GM18951 (cell line): ENCODE results near the gene CD180.

Source experiments
- POLR2A ChIP-seq: IDR thresholded peaks from 4 replicates; pipeline ENCODE4 v1.6.1; 2011; ENCODE audit warnings: mild to moderate bottlenecking; ENCODE audit not compliant: insufficient read length, insufficient read depth; ENCODE audit errors: extremely low read depth
- in situ Hi-C: fragments of 300-500 bp; cut with MboI; formaldehyde crosslinking; loops from one replicate; pipeline ENCODE4 v1.12.0; 2022; ENCODE audit warnings: low sequenced_read_pairs, mixed read lengths, inconsistent platforms; ENCODE audit not compliant: unreplicated experiment

The CD180 gene

DNA sequence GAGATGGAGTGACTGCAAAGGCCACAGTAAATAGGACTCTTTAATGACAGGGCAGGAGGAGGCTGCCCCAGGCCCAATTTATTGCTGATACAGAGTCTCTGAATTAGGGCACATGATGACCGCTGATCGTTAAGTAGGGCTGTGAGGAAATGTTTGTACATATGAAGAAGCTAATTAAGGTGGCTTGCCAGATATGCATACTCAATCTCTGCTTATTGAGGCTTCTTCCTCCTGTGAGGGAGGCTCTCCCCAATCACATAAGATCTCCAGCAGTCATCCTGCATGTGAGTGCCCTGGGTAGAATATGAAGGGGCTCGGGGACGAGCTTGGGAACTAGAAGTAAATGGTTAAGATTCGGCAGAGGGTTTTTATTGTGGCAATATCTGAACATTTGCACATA is 8.2 kb upstream of the CD180 start:
- TF ChIP-seq POLR2A: no peak
- in situ Hi-C loops: no loop called here

DNA sequence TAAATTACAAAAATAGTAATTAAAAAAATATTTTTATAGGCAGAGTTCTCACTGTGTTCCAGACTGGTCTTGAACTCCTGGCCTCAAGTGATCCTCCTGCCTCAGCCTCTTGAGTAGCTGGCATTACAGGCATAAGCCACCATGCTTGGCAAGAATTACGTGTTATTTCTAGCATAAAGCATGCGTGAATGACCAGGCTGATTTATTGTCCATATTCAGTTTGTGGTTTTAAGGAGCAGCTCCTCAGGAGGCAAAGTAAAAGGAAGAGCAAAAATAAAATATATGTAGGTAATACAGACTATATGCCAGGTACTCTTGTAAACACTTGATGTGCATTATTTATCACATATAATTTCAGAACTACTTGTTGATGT is 7.1 kb upstream of the CD180 start:
- no peak for TF ChIP-seq POLR2A
- in situ Hi-C loops: no loop called here

DNA sequence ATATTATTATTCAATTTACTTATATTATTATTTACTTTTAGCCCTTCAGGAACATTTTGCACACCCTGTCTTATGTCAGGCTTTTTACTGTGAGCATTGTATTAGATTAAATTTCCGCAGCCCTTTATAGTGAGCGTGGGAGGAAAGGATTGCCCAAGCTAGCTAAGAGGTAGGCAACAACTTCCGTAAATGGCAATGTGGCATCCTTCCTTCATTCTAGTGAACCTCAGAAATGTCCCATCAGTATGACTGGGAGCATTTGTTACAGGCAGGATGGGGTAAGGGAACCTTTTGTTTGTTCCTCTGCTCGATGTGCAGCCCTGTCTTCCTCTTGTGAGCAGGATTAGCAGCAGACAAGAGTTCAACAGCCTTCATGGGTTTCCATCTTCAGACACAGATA is 6.2 kb upstream of the CD180 start:
- TF ChIP-seq POLR2A: no peak
- in situ Hi-C loops: no loop called here

DNA sequence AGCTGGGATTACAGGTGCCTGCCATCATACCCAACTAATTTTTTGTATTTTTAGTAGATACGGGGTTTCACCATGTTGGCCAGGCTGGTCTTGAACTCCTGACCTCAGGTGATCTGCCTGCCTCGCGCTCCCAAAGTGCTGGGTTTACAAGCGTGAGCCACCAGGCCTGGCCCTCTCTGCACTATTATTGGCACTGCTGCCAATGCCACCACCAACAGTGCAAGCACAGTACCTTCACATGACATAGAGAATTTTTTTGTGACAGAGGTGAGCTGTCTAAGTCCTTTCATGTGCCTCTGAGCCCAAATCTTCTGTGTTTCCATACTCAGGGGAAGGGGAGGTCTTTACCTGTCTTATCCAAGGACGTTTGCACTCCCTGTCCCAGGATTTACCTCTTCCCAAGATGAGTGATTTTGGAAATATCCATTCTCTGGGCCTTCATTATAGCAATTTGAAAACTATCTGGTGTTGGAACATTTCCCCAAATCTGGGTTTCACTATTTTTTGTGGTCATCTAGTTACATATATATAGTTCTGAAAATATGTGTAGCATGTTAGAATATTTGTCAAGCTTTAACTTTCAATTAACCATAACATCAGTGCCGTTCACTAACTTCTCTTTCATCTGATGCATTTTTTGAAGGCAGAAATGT is 5.4 kb upstream of the CD180 start:
- no peak for TF ChIP-seq POLR2A
- in situ Hi-C loops: no loop called here

DNA sequence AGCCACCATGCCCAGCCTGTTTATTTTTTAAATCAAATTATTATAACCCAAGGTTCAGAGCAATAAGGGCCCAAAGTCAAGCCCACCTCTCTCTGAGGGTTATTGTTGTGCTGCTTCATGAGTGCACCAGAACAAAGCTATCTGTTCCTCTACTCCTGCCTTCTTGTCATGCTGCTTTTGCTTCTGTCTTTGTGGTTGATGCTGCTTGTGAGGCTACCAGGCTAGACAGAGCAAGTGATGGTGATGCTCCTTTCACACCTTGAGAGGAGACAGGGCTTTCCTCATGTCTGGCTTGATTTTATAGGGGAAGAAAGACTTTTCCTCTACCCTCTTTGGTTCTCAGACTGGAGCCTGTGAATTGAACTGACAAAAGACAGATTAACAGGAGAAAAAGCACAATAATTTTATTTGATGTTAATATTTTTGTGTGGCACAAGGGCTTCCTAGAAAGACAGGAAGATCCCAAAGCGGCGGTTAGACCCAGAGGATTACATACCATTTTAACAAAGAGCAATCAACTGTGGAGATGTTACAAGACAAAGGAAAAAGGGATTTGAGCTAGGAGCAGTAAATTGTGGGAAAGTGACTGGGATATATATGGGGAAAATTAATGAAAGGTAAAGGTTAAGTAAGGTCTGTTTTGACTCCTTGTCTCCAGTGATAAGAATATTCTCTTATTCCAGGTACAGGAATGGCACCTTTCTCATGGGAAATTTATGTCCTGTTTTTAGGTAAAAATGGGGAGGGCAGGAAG is 4.4 kb upstream of the CD180 start:
- in situ Hi-C loops: no loop called here
- no peak for TF ChIP-seq POLR2A

DNA sequence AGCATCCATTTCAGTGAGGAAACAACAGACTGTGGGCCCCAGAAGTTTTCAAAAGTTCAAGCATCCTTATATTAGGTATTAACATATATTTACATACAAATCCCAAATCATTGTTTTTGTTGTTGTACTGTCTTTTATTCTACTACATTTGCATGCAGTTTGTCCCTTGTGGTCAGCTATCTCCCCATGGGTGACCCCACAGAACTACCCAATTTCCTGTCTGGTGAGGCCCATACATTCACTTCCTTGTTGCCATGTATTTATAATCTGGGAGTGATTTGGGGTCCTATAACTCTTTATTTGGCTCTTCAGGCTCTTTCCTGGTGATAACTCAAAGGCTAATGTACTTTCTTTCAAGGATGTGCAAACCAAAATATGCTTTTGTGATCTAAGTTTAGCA is 3.3 kb upstream of the CD180 start:
- in situ Hi-C loops: no loop called here
- TF ChIP-seq POLR2A: no peak

DNA sequence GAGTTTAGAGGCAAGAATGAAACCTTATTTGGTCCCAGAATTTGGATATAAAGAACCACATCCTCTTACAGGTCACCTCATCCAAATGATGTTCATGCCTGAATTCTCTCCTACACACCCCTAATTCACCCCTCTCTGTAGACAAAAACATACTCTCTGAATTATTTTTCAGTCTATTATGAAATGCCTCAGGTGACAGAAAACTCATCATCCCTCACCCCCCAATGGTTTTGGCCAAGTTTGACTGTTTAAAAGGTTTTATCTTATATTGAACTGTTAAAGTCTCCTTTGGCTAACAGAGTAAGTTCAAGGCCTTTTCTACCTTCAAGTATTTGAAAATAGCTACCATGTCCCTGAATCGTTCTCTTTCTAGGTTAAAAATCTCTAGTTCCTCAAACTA is 2.3 kb upstream of the CD180 start:
- no peak for TF ChIP-seq POLR2A

DNA sequence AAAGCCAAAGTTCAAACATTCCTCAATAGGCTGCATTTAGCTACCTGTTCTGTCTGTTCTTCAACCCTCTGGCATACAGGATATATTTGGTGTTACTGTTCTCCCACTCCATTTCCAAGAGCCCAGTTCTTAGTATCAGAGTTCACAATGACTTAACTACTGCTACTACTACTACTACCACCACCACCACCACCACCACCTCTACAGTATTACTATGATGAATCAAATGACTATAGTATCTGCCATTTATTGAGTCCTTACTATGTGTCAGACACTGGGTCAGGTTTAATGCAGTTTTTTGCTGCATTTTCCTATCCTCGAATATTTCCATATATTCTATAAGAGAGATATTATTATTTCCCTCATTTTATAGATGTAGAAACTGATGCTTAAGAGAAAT is 937 bp upstream of the CD180 start:
- in situ Hi-C loops: no loop called here
- no peak for TF ChIP-seq POLR2A

More for the DNA sequence above, 2.3 kb upstream of the CD180 start:
- in situ Hi-C loops: no loop called here

DNA sequence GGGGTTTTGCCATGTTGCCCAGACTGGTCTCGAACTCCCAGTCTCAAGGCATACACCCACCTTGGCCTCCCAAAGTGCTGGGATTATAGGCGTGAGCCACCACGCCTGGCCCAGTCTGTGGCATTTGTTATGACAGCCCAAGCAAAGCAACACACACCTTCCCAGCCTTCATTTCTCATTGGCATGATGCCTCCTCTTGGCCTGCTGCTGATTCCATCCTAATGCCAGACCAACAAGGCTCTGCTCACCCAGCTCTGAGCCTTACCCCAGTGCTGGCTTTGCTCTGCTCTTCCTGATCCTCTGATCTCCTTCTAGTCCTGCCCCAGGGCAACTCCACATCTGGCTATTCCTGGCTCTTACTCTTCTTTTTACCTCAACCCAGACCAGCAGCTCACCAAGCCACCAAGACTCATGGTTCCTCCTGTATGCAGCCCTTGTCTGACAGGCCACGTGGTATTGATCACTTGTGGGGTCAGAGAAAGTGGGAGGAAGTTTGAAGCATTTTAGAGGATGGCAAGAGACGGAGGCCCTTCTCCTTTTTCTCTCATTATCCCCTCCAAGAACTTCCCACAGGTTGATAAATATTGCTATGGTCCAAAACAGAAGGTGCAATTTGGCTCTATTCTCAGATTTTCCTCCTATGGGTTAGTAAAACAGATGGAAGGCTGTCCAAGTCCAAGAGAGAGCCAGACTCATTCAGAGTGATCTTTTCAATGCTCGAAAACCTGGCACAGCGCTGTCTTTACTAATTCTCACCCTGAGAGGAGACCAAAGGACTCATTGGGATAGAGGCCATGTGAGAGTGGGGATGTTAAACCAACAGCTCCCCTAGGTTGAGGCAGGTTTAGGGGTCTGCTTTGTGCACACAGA is 958 bp downstream of the CD180 start:
- in situ Hi-C loops: no loop called here
- TF ChIP-seq POLR2A: no peak

DNA sequence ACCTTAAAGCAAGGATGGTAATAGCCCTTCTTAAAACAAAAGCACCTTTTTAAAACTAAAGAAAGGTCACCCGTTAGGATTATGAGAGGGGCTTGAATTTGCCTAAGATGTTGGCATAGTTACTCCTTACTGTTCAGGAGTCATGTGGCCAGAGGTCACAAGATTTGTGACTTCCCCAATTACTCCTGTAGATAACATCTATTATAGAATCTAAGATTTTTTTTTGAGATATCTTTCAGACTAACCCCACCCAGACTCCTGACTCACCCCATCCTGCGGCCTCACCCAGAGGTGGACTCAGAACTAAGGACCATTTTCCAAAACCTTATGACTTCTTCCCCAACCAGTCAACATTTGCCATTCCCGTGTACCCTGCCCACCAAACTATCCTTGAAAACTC is 2.4 kb downstream of the CD180 start:
- in situ Hi-C loops: no loop called here
- no peak for TF ChIP-seq POLR2A

DNA sequence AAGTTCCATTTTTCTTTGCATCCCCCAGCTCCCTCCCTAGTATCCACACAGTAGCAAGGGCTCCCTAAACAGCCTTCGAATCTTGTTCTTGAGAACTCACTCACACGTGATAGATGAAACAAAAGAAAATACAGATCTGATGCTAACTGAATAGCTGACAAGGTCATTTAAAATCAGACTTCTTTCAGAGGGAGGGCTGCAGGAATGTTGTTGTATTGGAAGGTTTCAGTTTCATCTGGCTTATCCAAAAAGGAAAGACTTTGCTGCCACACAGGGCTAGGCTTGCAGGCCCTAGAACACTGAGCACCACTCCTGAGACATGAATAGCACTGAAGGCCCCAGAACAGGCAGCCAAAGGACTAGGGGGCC is 3.2 kb downstream of the CD180 start:
- no peak for TF ChIP-seq POLR2A
- in situ Hi-C loops: no loop called here

DNA sequence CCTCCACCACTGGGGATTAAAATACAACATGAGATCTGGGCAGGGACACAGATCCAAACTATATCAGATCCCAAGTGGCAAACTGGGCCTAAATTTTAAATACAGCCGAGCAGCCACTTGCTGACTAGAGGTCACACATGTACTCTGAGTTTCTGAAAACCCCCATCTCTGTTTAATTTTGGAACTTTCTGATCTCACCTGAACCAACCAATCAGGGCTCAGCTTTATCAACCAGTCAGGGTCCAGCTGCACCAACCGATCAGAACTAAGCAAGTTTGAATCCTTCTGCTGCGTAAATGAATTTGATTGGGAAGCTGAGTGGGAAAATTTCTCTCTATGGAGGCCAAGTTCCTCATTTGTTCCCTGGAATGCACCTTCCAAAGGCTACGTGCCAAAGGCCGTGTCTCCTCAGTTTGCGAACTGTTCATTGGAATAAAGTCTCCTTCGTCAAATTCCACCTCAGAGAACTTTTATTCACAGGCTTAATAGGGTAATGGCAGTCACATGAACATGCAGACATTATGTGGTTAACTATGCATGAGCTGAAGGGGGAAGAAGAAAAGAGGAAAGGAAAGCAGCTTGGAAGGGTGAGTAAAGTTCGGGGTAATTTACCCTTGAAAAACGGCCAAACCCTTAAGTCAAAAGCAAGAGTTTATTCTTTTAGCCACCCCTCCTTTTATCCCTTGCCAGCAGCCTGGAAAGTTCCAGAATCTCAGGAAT is 3.7 kb downstream of the CD180 start:
- no peak for TF ChIP-seq POLR2A
- in situ Hi-C loops: no loop called here

DNA sequence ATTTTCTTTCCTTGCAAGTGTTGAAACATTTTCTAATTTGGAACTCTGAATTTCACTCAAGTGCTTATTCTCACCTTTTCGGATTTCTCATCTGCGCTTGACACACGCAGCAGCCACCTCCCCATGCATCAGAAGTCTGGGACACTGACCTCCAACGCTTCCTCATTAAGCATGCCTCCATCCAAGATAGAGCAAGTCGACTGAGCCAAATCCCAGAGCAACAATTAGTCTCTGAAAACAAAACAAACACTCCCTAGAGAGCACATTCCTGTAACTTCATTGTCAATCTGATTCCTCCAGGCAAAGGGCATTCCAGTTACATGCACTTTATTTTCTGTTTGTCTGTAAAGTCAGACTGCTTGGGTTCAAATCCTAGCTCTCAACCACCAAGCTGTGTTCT is 5.7 kb downstream of the CD180 start:
- in situ Hi-C loops: no loop called here

DNA sequence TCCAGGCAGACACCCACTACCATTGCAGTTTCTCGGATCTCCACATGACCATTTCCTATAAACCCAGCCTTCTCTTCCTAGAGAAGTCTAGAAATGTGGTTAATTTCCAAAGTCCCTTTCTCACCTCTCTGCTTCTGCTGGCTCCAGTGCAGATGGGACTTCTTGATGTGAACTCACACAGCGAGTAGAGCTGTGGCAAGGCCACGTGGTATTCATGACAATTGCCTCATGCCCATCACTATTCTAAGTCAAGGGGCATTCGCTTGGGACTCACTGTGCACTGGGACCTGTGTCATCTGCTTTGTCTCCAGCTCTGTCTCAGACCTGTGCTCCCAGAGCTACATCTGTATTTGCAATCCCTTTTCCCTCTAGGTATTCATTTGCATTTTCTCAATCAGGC is 6.2 kb downstream of the CD180 start:
- in situ Hi-C loops: no loop called here
- no peak for TF ChIP-seq POLR2A

More for the DNA sequence above, 5.7 kb downstream of the CD180 start:
- no peak for TF ChIP-seq POLR2A

DNA sequence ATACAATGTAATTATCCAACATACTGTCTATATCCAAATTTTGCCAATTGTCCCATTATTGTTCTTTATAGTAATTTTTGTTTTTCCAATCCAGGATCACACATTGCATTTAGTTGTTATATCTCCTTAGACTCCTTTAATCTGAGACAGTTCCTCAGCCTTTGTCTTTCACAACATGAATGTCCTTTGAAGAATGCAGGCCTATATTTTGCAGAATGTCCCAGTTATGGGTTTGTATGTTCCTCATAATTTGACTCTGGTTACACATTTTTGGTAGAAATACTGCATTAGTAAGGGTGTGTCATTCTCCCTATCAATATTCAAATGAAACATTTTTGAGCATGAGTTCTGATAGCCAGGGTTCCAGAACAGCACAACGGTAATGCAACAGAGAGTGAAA is 6.7 kb downstream of the CD180 start:
- no peak for TF ChIP-seq POLR2A
- in situ Hi-C loops: no loop called here
